ENCODE measurements around the gene B3GLCT.

B3GLCT gene

GRCh38 chr13:31377946-31378345, 178.2 kb downstream of the B3GLCT start:
- no peaks in the 10 kb centered on the region for H3K4me1 ChIP-seq (ENCODE audit: control insufficient read depth in 5 of 5, insufficient read depth in 5 of 5, low read length in 5 of 5)
- H3K4me3 ChIP-seq (ENCODE audit: low read depth in 1 of 5, low read length in 5 of 5): no peak overlapping the region
- no peaks in the 10 kb centered on the region for H3K36me3 ChIP-seq (ENCODE audit: control insufficient read depth in 5 of 5, insufficient read depth in 5 of 5, low read length in 5 of 5)
- H3K9me3 ChIP-seq (ENCODE audit: control insufficient read depth in 5 of 5, low read length in 5 of 5): peaks cover 0 to 3% (median 0%) of the 10 kb centered on the region in 5 donors
- peaks cover 0 to 3% (median 0%) of the 10 kb centered on the region in 5 donors for H3K27me3 ChIP-seq (ENCODE audit: control insufficient read depth in 5 of 5, insufficient read depth in 4 of 5, low read length in 5 of 5)
- H3K9ac ChIP-seq (ENCODE audit: low read length in 5 of 5): no peak overlapping the region
- no peak overlapping the region for H3K27ac ChIP-seq (ENCODE audit: low read depth, low read length)

- H3K27ac ChIP-seq (ENCODE audit: low read depth, low read length): no peak overlapping the region
- no peaks in the 10 kb centered on the region for H3K27me3 ChIP-seq (ENCODE audit: control insufficient read depth in 5 of 5, insufficient read depth in 4 of 5, low read length in 5 of 5)
- H3K4me1 ChIP-seq (ENCODE audit: control insufficient read depth in 5 of 5, insufficient read depth in 5 of 5, low read length in 5 of 5): no peaks in the 10 kb centered on the region
- H3K9me3 ChIP-seq (ENCODE audit: control insufficient read depth in 5 of 5, low read length in 5 of 5): peaks cover 0 to 6% (median 0%) of the 10 kb centered on the region in 5 donors
- H3K36me3 ChIP-seq (ENCODE audit: control insufficient read depth in 5 of 5, insufficient read depth in 5 of 5, low read length in 5 of 5): no peaks in the 10 kb centered on the region
- no peak overlapping the region for H3K4me3 ChIP-seq (ENCODE audit: low read depth in 1 of 5, low read length in 5 of 5)
- H3K9ac ChIP-seq (ENCODE audit: low read length in 5 of 5): no peak overlapping the region
Measured at GRCh38 chr13:31380715-31381114, 180.9 kb downstream of the B3GLCT start.

All from subcutaneous abdominal adipose tissue (tissue), 5 donors.